ENCODE results near the gene SKI.
A peak's percentile ranks its signal among the peaks of the same experiment; 100 is the strongest.

Gene SKI

DNA sequence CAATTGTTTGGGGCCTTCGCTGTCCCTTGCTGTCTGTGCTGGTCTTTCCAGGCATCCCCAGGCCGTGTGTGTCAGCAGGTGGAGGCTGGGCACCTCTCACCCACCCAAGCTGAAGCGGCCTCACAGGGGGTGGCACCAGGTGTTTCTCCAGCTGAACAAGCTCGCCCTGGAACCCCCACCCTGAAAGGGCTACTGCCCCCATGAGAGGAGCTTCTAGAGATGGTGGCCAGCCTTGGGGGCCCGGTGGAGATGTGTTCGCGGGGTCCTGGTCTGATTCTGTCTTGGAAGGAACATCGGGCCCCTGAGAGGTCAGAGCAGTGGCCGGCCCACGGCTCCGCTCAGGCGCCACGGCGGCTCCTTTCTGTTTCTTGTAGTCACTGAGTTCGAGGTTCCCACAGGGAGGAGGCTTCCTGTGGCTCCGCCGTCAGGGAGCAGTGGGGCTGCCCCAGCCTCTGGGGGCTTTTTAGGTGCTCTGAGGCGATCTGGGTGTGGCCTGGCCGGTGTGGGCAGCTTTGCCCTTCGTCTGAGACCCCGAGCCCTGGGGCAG, 46.9 kb downstream of the SKI start:
- DNase-seq (ENCODE audit: low read depth, low spot score), result no peak

DNA sequence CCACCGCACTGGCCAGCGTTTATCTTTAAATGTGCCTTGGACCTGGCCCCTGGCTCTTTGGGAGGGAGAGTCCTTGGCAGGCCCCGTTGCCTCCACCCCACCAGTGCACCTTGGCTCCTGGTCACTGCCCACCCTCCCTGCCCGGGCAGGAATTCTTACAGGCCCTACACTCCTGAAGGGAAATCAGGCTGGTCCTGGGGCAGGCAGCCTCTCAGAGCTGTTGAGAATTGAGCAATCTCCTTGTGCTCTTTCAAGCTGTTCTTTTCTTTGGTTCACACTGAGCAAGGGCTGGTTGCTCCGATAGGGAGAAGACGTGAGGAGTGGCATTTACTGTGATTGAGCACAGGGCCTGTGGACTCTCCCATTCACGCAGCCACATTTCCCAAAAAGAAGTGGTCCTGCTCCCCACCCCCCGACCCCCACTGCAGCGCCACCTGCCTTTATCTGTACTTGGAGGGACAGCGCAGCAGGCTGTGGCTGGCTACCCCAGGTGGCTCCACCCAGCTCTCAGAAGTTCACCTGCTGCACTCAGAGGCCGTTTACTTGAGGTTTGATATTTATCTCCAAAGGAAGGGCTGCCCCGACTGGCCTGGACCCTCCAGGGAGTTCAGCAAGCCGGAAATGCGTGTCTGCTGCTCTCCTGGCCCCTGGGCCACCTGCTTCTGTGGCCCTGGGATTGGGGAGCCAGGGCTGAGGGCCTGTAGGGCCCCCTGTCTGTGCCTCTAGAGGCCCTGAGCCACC, 47.8 kb downstream of the SKI start:
- DNase-seq (ENCODE audit: low read depth, low spot score), result no peak

DNA sequence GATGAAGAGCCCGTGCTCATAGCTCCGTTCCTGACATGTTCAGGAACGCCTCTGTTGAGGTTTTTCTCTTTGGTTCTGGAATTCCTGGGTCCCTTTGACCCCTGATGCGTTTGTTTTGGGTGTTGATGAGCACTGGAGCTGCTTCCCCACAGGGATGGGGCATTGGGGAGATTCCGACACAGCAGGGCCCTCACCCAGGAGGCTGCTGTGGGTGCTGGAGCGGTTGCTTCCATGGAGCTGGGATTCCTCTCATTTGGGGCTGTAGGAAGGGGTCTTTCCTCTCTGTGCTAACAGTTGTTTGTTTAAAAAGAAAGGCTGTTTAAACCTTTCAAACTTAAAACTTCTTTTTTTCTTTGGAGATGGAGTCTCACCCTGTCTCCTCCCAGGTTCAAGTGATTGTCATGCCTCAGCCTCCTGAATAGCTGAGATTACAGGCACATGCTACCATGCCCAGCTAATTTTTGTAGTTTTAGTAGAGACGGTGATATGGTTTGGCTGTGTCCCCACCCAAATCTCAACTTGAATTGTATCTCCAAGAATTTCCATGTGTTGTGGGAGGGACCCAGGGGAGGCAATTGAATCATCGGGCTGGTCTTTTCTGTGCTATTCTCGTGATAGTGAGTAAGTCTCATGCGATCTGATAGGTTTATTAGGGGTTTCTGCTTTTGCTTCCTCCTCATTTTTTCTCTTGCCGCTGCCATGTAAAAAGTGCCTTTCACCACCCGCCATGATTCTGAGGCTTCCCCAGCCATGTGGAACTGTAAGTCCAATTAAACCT, 48.9 kb downstream of the SKI start:
- no peak for DNase-seq (ENCODE audit: low read depth, low spot score)

DNA sequence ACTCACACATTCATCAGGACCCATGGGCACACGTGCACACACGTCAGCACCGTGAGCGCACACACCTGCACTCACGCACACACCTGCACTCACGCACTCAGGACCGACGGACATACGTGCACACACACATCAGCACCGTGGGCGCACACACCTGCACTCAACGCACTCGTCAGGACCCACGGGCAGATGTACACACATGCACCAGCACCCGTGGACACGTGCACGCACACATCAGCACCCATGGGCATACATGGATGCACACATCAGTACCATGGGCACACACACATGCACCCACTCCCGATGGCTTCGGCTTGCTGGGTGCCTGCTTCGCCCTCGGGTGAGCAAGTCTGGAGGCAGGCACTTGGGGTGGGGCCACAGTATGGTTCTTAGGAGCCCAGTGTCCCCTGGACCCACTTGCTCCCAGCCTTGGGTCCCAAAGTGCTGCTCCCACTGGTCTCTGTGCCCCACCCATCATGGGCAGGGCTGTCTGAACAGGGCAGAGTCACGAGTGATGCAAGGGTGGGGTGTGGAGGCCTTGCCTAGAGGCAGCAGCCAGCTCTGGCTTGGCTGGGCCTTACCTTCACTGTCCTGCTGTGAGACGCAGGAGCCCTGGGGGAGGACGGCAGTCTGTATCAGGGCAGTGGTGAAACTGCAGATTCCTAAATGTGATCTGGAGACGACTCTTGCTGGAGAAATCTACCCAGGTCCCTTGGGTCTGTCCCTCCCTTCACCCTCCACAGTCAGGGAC, 49.8 kb downstream of the SKI start:
- no peak for DNase-seq (ENCODE audit: low read depth, low spot score)

DNA sequence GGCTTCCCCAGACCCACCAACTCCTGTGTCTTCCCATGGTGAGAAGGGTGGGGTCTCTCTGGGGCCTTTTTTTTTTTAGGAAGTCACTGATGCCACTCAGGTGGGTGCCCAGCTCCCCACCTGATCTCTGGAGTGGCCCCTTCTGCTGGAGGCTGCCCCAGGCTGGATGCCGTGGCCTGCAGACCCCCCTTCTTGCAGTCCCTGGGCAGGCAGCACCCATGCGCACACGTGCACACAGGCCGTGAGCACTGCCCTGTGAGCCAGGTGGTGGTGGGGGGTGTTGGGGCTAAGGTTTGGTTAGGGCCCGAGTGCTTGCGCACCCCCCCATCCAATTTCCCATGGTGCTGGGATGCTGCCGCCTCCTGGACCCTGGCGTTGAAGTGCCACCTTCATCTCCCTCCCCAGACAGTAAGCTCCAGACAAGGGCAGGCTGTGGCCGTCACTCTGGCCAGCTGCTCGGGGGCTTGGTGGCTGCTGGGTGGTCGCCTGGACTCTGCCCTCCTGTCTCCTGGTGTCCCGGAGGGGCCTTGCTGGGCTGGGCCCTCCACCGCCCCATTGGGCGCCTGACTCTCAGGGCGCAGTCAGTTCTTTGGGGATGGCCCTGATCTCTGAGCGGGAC, 50.6 kb downstream of the SKI start:
- no peak for DNase-seq (ENCODE audit: low read depth, low spot score)

DNA sequence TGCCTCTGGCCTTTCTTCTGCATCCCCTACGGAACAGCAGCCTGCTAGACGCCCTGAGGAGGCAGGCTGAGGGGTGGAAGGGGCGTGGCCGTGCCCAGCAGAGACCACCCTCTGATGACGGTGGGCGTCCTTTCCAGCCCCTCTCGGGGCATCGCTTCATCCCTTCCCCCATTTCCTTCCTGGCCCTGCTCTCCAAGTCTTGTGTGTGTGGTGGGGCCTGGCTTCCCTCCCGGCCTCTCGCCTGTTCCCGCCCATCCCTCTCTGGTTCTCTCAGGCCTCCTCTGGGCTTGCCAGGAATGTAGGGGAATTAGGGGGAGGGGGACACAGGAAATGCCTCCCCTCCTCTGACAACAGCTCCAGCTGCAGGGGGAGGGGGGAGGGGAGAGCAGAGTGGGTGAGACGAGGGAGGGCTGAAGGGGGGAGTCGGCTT, 51.1 kb downstream of the SKI start:
- peak; percentile 49 for DNase-seq (ENCODE audit: low read depth, low spot score)

DNA sequence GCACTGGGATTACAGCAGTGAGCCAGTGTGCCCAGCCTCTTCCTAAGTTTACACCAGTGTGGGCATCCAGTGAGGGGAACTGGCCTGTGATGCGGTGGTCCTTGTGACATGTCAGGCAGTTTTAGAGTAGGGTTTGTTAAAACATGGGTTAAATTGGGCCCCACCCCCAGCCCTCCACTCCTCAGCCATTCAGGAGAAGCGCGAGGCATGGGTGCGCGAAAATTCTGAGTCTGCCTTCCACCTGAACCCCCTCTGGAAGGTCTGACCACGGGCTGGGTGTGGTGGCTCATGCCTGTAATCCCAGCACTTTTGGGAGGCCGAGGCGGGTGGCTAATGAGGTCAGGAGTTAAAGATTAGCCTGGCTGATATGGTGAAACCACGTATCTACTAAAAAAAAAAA, 51.7 kb downstream of the SKI start:
- no peak for DNase-seq (ENCODE audit: low read depth, low spot score)

DNA sequence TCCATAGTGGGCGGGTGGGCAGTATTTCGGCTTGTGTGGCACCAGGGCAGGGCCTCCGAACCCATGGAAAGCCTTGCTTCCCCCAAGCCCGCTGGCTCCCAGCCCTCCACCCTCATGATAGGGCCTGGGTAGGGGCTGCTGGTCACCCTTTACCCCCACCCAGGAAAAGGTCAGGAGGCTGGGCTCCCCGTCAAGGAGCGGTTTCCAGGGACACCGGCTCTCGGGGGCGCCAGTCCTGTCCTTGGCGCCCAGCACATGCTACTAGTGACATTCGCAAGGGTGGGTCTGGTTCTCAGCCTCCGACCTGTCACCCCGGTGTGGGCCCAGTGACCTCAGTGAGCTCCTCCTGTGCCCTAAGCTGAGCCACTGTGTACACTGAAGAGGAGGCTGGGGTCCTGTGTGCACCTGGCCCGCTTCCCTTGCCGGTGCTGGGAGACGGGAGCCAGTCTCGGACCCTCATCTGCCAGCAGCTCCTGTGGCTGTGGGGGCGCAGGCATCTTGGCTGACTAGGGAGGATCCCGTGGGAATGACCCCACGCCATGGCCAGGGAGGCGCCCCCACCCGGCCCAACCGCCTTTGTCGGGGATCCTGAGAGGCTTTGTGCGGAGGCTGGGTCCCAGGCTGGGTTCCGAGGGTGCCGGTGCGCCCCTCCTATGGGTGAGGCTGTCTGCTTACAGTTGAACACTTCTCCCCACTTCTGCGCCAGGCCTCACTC, 54.6 kb downstream of the SKI start:
- no peak for DNase-seq (ENCODE audit: low read depth, low spot score)

DNA sequence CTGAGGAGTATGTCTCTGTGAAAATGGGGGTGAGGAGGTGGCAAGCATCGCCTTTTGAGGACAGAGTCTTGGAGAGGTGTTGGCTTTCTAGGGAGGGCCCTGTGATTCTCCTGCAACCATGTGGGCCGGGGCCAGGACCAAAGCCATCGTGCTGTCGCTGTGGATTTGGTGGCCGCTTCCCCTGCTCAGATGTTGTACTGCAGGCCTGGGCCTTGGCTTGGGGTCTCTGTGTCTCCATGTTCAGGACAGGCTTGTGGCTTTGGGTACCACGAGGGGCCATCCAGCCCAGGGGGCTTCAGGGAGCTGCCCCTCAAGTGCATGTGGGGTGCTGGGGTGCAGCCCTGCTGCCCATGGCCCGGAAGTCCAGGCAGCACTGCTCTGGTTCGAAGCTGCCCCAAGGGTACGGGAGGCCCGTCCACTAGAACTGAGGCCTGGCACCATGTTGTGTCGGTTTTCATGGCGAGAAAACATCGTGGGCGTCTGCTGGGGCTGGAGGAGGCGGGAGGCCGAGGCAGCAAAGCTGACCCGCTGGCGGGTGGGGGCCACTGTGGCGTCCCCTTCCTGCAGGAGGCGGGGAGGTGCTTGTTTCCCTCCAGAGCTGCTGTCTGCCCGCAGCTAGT, 55.4 kb downstream of the SKI start:
- no peak for DNase-seq (ENCODE audit: low read depth, low spot score)

DNA sequence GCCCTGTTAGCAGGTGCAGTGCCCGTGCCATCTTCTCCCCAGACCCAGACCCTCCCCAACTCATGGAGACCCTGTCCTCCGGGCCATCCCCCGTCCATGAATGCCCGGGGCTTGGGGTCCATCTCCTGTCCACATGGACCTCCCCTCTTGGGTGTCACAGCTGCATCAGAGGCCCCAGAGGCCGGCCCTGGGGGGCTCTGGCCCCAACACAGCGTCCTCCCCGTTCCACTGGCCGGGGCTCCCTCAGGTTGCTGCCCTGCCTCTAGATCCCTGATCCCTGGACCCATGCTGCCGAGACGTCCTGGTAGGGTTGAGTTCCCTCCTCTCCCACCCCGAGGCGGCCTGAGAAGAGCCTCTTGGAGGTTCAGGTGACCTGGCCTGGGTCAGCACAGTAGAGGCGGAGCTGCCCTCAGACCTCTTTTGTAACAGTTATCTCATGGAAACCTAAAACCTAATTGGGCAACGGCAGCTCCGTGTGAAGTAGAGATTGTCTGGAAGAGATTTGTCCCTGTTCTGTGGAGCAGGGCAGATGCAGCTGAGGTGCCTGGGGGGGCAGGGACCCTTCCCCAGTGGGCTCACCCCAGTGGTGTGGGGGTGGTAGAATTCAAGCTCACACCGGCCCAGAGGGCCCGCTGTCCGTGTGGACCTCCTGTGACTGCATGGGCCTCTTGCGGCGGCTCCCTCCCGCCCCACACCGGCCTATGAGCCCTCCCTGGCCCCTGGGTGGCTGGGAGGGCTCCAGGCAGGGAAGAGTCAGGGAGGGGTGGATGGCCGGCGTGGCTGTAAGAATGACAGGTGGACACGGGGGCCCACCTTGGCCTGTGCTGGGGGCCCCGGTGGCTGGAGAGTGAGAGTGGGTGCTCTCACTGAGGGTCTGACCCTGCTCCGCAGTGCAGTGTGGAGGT, 56.1 kb downstream of the SKI start:
- no peak for DNase-seq (ENCODE audit: low read depth, low spot score)

DNA sequence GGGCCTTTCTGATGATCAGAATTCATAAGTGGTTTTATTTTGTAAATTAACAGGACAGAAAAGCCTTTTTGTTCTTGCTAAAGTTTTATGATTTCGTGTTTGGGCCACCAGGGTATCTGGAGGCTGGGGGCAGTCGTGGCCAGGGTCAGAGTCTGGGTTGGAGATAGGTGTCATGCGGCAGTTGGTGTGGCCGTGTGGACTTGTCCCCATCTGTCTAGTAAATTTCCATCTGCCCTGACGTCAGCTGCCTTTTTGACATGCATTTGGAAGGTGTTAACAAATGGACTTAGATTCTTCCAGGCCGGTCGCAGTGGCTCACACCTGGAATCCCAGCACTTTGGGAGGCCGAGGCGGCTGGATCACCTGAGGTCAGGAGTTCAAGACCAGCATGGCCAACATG, 56.8 kb downstream of the SKI start:
- no peak for DNase-seq (ENCODE audit: low read depth, low spot score)

DNA sequence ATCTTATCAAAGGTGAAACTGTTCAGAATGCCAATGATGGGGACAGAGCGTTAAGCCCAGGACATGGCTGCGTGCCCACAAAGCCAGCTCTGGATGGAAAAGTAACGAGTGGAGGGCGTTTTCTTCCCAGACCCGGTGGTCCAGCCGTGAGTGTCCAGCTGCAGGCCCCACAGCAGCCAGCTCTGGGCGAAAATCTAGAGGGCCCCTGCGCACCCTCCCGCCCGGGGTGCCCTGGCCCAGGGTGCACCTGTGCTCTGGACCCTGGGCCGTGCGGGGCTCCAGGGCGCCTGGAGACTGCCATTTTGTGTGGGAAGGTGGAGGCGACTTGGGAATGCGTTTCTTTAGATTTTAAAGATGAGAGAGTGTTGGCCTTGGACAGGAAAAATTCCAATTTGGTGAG, 58.8 kb downstream of the SKI start:
- DNase-seq (ENCODE audit: low read depth, low spot score), result no peak

DNA sequence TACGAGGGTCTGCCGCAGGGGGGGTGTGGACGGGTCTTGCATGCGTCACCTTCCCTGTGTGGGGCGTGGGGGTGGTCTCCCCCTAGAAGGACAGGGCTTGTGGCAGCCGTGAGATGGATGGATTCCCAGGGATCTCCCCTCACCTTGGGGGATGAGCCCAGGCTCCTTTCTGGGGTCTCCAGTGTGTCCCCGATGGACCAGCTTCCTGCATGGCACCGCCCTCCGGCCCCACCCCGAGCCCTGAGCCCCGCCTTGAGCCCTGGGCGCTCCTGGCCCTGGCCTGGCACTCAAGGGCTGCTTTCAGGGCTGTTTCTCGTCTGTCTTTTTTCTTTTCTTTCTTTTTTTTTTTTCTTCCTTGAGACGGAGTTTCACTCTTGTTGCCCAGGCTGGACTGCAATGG, 59.5 kb downstream of the SKI start:
- DNase-seq (ENCODE audit: low read depth, low spot score), result no peak

DNA sequence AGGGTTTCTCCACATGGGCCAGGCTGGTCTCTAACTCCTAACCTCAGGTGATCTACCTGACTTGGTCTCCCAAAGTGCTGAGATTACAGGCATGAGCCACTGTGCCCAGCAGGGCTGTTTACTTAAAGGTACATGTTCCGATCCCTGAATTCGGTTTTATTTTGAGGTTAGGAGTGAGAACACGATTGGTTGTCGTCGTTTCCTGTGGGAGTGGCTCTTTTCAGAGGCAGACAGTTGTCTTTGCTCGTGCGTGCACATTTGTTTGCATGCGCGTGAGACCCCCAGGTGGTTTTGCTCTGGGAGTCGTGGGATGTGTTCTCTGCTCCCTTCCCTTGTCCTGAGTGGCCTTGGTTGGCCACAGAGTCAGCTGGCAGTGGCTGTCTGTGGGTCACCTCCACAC, 60.2 kb downstream of the SKI start:
- no peak for DNase-seq (ENCODE audit: low read depth, low spot score)

DNA sequence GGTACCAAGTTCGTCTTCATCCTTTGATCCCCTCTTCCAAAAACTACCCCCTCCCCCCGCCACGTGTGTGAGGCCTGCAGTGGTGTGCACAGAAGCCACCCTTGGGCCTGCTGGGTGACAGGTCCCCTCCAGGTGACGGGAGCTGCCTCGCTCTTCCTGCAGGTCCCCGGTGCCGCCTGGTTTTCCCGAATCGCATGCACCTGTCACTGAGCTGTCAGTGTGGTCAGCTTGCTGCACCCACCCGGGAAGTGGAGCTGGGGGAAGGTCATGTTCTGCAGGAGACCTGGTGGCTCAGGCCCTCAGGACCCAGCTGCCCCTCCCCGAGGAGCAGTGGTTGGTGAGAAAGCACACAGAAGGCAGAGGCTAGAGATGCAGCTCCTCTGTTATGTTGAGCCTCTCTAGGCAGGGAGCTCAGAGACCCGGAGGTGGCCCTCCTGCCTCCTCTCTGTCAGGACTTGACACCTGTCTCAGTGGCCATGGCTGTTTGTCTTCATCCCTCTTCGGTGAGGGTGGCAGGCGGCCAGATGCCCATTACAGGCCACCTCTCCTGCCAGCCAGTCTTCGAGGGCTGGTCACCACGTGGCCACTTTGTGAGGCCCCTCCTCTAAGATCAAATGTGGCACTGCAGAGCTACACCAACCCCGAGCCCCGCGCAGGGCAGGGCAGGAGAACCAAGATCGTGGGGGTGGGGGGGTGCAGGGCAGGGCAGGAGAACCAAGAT, 60.9 kb downstream of the SKI start:
- DNase-seq (ENCODE audit: low read depth, low spot score), result no peak

DNA sequence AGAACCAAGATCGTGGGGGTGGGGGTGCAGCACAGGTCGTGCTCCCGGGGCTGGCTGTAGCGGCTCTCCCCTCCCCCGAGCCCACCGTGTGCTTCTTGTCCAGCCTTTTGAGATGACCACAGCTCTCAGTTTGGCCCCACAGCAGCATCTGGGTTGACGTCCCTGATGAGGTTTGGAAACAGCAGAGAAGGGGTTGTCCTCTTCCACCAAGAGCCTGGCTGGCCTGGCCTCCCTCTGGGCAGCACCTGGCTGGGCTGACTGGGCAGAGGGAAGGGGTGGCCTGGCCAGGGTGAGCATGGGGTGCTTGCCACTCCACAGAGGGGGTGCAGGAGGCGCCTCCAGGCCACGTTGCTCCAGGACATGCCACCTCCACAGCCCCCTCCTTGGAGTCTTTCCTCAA, 61.5 kb downstream of the SKI start:
- no peak for DNase-seq (ENCODE audit: low read depth, low spot score)

DNA sequence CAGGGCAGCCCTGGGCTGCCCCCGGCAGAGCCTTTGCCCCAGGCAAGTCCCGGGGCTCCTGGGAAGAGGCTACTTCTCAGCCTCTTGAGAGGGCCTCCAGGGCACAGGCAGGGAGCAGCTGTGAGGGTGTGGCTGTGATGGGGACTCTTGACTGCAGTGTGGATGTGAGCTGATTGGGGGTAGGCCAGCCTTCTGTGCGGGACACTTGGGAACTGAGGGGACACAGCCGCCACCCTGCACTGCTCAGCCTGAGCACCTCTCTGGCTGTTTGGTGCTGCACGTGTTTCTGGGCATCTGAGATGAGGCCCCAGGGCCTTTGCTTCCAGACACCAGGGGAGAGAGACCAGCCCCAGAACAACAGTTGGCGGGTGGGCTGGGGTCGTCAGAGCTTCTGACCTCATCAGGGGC, 62.1 kb downstream of the SKI start:
- no peak for DNase-seq (ENCODE audit: low read depth, low spot score)

DNA sequence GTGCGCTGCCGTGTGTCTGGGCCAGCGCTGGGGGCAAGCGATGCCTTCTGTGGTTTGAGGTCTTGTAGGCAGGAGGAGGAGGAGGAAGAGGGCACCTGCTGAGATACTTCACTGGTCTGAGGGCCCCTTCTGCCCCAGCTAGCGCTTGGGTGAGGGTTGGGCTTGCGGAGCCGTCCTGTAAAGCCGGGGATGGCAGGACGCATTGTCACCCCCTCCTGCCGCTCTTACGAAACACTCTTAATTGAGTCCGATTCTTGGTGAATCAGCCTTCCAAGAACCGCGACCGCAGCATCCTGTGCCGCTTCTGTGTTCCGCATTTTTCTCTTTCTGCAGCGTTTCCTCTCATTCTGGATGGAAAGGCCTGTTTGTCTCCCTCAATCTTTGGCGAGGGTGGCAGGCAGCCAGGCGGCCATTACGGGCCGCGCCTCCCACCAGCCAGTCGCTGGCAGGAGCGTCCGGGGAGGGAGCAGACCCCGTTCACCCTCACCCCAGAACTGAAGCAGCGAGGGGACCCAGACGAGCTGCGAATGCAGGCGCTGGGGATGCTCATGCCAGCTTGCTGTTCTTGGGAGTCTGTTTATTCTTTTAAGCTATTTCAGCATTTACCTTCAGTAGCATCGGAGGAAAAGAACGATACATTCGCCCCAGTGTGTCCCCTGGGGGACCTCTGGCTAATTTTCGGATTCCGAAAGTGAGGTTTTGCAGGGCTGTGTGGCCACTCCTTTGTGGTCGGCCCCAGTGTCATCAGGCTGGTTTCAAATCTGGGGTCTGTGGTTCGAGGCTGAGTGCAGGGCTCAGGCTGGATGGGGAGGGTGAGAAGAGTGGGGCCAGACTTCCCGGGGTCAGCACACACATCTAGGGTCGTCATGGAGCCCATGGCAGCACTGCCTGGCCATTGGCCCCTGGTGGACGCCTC, 62.7 kb downstream of the SKI start:
- DNase-seq (ENCODE audit: low read depth, low spot score), result peak; percentile 79

Measured in smooth muscle cell of the brain vasculature (primary cell).